K562 (cell line): ENCODE results near the gene IGSF23. TPM values are rescaled to one million over a fixed set of nuclear protein-coding genes. Genes with fewer than 3 reads are reported as not detected.
A peak's percentile ranks its signal among the peaks of the same experiment; 100 is the strongest.

Experiments used
- BDP1 ChIP-seq: IDR thresholded peaks from 3 replicates; pipeline ENCODE4 v1.6.1; 2011; ENCODE audit not compliant: insufficient read length, insufficient read depth
- CHD7 ChIP-seq: fragments of 200-600 bp; sonication (generic); IDR thresholded peaks from one replicate; pipeline ENCODE4 v1.6.1; 2012; ENCODE audit warnings: mild to moderate bottlenecking, low read depth, low read length, inconsistent platforms
- CTBP1 ChIP-seq: fragments of 450-650 bp; IDR thresholded peaks from 2 replicates; pipeline ENCODE4 v1.6.1; 2016; ENCODE audit warnings: borderline replicate concordance
- E2F3 ChIP-seq: fragments of 250-450 bp; sonication (Bioruptor Pico); IDR thresholded peaks from 2 replicates; pipeline ENCODE4 v1.4.0; 2020; ENCODE audit warnings: mild to moderate bottlenecking
- IRF2 ChIP-seq: sonication (generic); formaldehyde crosslinking; IDR thresholded peaks from 2 replicates; pipeline ENCODE4 v1.8.1; 2022; ENCODE audit warnings: mild to moderate bottlenecking, missing genetic modification reagents
- MCM2 ChIP-seq: fragments of 450-650 bp; IDR thresholded peaks from 2 replicates; pipeline ENCODE4 v1.6.1; 2017; ENCODE audit warnings: low read depth, mild to moderate bottlenecking
- NCOR1 ChIP-seq: fragments of 450-650 bp; IDR thresholded peaks from 2 replicates; pipeline ENCODE4 v1.6.1; 2016; ENCODE audit warnings: mild to moderate bottlenecking, moderate library complexity
- TBL1XR1 ChIP-seq, 2 experiments: IDR thresholded peaks; 2 replicates each; pipeline ENCODE4 v1.6.1; 2012; ENCODE audit warnings: improper control_type of control experiment in 2 of 2, low read length in 2 of 2, mild to moderate bottlenecking in 1 of 2
- ZZZ3 ChIP-seq: fragments of 450-650 bp; IDR thresholded peaks from 2 replicates; pipeline ENCODE4 v1.6.1; 2016; ENCODE audit warnings: antibody characterized with exemption, mild to moderate bottlenecking, moderate library complexity
- polyA plus RNA-seq, 8 experiments: library from polyadenylated mRNA; depleted of rRNA in 4 of 8; stranded (reverse) in 5 of 8; unstranded in 3 of 8; fragments of >200 nt; fragmentation: Nextera tagmentation in 2 of 8; fragmentation: Illumina TruSeq in 1 of 8; extraction: Ambion mirVana in 2 of 8; extraction: Trizol in 1 of 8; gene quantifications; 2 replicates each; pipeline versions ENCODE4 v1.2.1 to v1.2.3, GENCODE V29; 2011 to 2014; ENCODE audit warnings: inconsistent platforms in 1 of 8, missing spikeins in 1 of 8
- total RNA-seq, 7 experiments: library from RNA; depleted of rRNA in 6 of 7; stranded (reverse); fragments of >200 nt in 6 of 7; fragmentation: Illumina TruSeq in 2 of 7; extraction: Trizol in 2 of 7; gene quantifications; 2 replicates each; pipeline versions ENCODE4 v1.2.1 to v1.2.3, GENCODE V29; 2011 to 2021; ENCODE audit warnings: low replicate concordance in 1 of 7
- TF ChIP-seq, protein P1 (sequence below): fragments of 250-450 bp; sonication (Bioruptor Pico); IDR thresholded peaks from 2 replicates; pipeline ENCODE4 v1.4.0; 2020; ENCODE audit warnings: borderline replicate concordance
- TF ChIP-seq, protein P2 (sequence below), 2 experiments: IDR thresholded peaks in 1 of 2; conservative IDR thresholded peaks in 1 of 2; 2 replicates each; pipeline ENCODE4 v1.6.1; 2016; ENCODE audit warnings: low read depth in 2 of 2, mild to moderate bottlenecking in 1 of 2, missing compliant biosample characterization in 1 of 2, missing genetic modification characterization in 1 of 2, moderate library complexity in 1 of 2

The IGSF23 gene
- total and polyA plus RNA-seq, 9 of the 15 experiments (the other 6 are each of a cell fraction or from before 2014, with no cell fraction given): not detected

DNA sequence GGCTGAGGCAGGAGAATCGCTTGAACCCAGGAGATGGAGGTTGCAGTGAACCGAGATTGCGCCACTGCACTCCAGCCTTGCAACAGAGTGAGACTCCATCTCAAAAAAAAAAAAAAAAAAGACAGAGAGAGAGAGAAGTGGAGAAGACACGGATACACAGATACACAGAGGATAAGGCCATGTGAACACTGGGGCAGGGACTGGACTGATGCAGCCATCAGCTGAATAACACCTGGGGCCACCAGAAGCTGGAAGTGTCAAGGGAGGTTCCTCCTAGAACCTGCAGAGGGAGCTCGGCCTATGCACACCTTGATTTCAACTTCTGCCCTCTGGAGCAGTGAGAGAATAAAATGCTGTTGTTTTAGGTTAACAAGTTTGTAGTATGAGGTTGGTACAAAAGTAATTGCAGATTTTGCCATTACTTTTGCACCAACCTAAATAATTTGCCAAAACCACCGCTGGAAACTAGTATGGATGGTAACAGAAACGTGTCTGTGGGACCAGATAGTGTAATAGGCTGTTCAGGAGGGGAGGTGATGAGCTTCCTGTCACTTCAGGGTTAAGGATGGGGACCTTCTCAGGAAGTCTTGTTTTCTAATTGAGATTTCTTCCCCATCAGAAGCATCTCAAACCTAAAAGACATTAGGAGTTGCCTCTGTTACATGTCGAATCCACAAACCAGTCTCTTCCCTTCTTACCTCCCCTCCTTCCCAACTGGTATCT, 36.4 kb upstream of the IGSF23 start (continued):
- TF ChIP-seq CHD7 (no peak), ZZZ3 (no peak), MCM2 (no peak), IRF2 (no peak), BDP1 (no peak), E2F3 (CRISPR knock-in tag) (no peak), NCOR1 (no peak), CTBP1 (peak; percentile 71), TBL1XR1 (IDR thresholded peaks at IDR 0.05; ENCODE audit: low read length in 2 of 2) (0 out of 4 replicates have a peak, but pooled peaks of 1 of the 2 experiments have one; percentile 43)
- TF ChIP-seq, protein P1, sequence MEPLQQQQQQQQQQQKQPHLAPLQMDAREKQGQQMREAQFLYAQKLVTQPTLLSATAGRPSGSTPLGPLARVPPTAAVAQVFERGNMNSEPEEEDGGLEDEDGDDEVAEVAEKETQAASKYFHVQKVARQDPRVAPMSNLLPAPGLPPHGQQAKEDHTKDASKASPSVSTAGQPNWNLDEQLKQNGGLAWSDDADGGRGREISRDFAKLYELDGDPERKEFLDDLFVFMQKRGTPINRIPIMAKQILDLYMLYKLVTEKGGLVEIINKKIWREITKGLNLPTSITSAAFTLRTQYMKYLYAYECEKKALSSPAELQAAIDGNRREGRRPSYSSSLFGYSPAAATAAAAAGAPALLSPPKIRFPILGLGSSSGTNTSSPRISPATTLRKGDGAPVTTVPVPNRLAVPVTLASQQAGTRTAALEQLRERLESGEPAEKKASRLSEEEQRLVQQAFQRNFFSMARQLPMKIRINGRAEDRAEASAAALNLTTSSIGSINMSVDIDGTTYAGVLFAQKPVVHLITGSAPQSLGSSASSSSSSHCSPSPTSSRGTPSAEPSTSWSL (CRISPR knock-in tag): no peak
- TF ChIP-seq, protein P2, sequence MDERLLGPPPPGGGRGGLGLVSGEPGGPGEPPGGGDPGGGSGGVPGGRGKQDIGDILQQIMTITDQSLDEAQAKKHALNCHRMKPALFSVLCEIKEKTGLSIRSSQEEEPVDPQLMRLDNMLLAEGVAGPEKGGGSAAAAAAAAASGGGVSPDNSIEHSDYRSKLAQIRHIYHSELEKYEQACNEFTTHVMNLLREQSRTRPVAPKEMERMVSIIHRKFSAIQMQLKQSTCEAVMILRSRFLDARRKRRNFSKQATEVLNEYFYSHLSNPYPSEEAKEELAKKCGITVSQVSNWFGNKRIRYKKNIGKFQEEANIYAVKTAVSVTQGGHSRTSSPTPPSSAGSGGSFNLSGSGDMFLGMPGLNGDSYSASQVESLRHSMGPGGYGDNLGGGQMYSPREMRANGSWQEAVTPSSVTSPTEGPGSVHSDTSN (CRISPR knock-in tag; IDR thresholded peaks at IDR 0.05; ENCODE audit: low read depth): no peak
- TF ChIP-seq, protein P2 (tag; conservative IDR thresholded peaks at IDR 0.05; ENCODE audit: low read depth): no peak
